ENCODE measurements around the gene CPSF4.

GRCh38 chr7:99419323-99420021 is 19.3 kb upstream of the CPSF4 start:
- TF ChIP-seq CTCF (IDR thresholded peaks at IDR 0.05), result no peak
- TF ChIP-seq POLR2A (IDR thresholded peaks at IDR 0.05), result no peak
- TF ChIP-seq POLR2AphosphoS5 (IDR thresholded peaks at IDR 0.05), result no peak
